Measurements from ENCODE around the gene TRIM25.

DNA sequence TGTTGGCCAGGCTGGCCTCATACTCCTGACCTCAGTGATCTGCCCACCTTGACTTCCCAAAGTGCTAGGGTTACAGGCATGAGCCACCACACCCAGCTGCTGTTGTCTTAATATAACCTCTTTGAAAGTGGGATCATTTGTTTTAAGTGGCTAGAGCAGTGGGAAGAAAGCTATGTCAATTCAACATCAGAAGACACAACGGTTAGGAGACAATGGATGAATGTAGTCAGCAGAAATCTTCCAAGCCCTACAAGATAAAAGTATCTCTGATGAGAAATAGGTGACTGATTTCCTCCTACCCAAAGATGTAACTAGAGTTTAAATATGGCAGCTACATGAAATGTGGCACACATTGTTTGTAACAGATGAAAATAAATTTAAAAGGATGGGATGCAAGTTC lies 20.0 kb upstream of the TRIM25 start:
- TF ChIP-seq, protein P1, sequence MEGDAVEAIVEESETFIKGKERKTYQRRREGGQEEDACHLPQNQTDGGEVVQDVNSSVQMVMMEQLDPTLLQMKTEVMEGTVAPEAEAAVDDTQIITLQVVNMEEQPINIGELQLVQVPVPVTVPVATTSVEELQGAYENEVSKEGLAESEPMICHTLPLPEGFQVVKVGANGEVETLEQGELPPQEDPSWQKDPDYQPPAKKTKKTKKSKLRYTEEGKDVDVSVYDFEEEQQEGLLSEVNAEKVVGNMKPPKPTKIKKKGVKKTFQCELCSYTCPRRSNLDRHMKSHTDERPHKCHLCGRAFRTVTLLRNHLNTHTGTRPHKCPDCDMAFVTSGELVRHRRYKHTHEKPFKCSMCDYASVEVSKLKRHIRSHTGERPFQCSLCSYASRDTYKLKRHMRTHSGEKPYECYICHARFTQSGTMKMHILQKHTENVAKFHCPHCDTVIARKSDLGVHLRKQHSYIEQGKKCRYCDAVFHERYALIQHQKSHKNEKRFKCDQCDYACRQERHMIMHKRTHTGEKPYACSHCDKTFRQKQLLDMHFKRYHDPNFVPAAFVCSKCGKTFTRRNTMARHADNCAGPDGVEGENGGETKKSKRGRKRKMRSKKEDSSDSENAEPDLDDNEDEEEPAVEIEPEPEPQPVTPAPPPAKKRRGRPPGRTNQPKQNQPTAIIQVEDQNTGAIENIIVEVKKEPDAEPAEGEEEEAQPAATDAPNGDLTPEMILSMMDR (IDR thresholded peaks at IDR 0.05; ENCODE audit: insufficient read depth, low read length, poor library complexity, severe bottlenecking): no peak
- no peak for TF ChIP-seq EZH2phosphoT487 (conservative IDR thresholded peaks at IDR 0.05; ENCODE audit: low read length)
